A673 (cell line): Measurements from ENCODE around the gene NFIC. TPM values are rescaled to one million over a fixed set of nuclear protein-coding genes. Genes with fewer than 3 reads are reported as not detected.
"Not testable (repeated sequence)": the region's sequence is repeated elsewhere in the genome, so short reads cannot be mapped to it uniquely, and the experiment has no call there.

Source experiments
- BruUV-seq: library from RNA; stranded (reverse); fragments of 400-500 nt; replicated peaks from 2 replicates; lab custom pipeline; 2021; lab: Mats Ljungman, UMichigan
- CTCF ChIA-PET: fragments of 300-600 bp; sonication (Branson Sonifier 250); formaldehyde crosslinking; loops from one replicate; lab custom pipeline; 2022; ENCODE audit warnings: antibody characterized with exemption; lab: Charles Lee
- POLR2A ChIA-PET: fragments of 300-600 bp; sonication (Branson Sonifier 250); formaldehyde crosslinking; loops from one replicate; lab custom pipeline; 2022; ENCODE audit warnings: antibody characterized with exemption; ENCODE audit not compliant: low non-redundant PET; lab: Charles Lee
- DNase-seq: peaks from one replicate; pipeline ENCODE4 v3.0.0-alpha.2; 2015; ENCODE audit warnings: low spot score
- H3K27ac ChIP-seq: fragments of 200-600 bp; sonication (generic); 2 replicates; pipeline ENCODE4 v1.5.1; 2016; ENCODE audit warnings: mixed run types, low read depth, mild to moderate bottlenecking, mixed read lengths, antibody characterized with exemption, low read length; ENCODE audit not compliant: poor library complexity, severe bottlenecking
- H3K27me3 ChIP-seq: fragments of 200-600 bp; sonication (generic); replicated peaks from 2 replicates; pipeline ENCODE4 v1.6.1; 2017; ENCODE audit warnings: mixed run types, low read depth, mild to moderate bottlenecking, mixed read lengths, antibody characterized with exemption, low read length; ENCODE audit not compliant: insufficient read depth, poor library complexity
- H3K36me3 ChIP-seq: fragments of 200-600 bp; sonication (generic); 2 replicates; pipeline ENCODE4 v1.6.1; 2016; ENCODE audit warnings: mixed run types, mild to moderate bottlenecking, mixed read lengths, antibody characterized with exemption, low read length; ENCODE audit not compliant: insufficient read depth, poor library complexity, severe bottlenecking
- H3K4me1 ChIP-seq: fragments of 200-600 bp; sonication (generic); 2 replicates; pipeline ENCODE4 v1.6.1; 2017; ENCODE audit warnings: mixed run types, mild to moderate bottlenecking, mixed read lengths, antibody characterized with exemption, low read length; ENCODE audit not compliant: insufficient read depth, poor library complexity, severe bottlenecking
- H3K4me3 ChIP-seq: fragments of 200-600 bp; sonication (generic); 2 replicates; pipeline ENCODE4 v1.5.1; 2016; ENCODE audit warnings: low read depth, mixed run types, mild to moderate bottlenecking, mixed read lengths, low read length; ENCODE audit not compliant: poor library complexity, severe bottlenecking
- H3K9me3 ChIP-seq: fragments of 200-600 bp; sonication (generic); 2 replicates; pipeline ENCODE4 v1.6.1; 2016; ENCODE audit warnings: mixed run types, low read depth, mild to moderate bottlenecking, mixed read lengths, antibody characterized with exemption, low read length; ENCODE audit not compliant: poor library complexity, severe bottlenecking
- CTCF ChIP-seq: fragments of 300-800, 200-600 bp; sonication (generic); conservative IDR thresholded peaks from 2 replicates; pipeline ENCODE4 v1.5.1; 2017; ENCODE audit warnings: low read depth, mild to moderate bottlenecking, antibody characterized with exemption, low read length, moderate library complexity, mixed read lengths
- EZH2 ChIP-seq: fragments of 200-600 bp; sonication (generic); IDR thresholded peaks from 2 replicates; pipeline ENCODE4 v1.6.1; 2017; ENCODE audit warnings: borderline replicate concordance, low read depth, mild to moderate bottlenecking, mixed read lengths, antibody characterized with exemption, low read length; ENCODE audit not compliant: poor library complexity, severe bottlenecking
- intact Hi-C: fragments of 100-400 bp; cut with micrococcal nuclease; formaldehyde crosslinking; loops from one replicate; pipeline ENCODE4 v1.10.0; 2022; ENCODE audit not compliant: unreplicated experiment
- total RNA-seq: library from RNA; stranded (reverse); gene quantifications from 2 replicates; pipeline ENCODE4 v1.2.3, GENCODE V29; 2021

The NFIC gene
- total RNA-seq, 1 experiment from 2014 or later, result 112 TPM

- peak; percentile 59 for DNase-seq
- peak overlapping the region; percentile 31 for H3K27ac ChIP-seq
- ChIA-PET CTCF (no interaction called here), POLR2A (no interaction called here)
- TF ChIP-seq CTCF, result no peak
- H3K36me3 ChIP-seq, result no peaks in the 10 kb centered on the region
- H3K27me3 ChIP-seq, result no peaks in the 10 kb centered on the region
- no peaks in the 10 kb centered on the region for H3K9me3 ChIP-seq
- H3K4me1 ChIP-seq, result peaks cover 9% of the 10 kb centered on the region
- intact Hi-C loops, result no loop called here
- H3K4me3 ChIP-seq, result no peak overlapping the region
- BruUV-seq, result no TSS peak
Measured at GRCh38 chr19:3346677-3347353, 19.6 kb upstream of the NFIC start.

GRCh38 chr19:3348042-3348441 lies 18.3 kb upstream of the NFIC start:
- CTCF ChIA-PET, result no interaction called here

GRCh38 chr19:3348469-3348868 lies 17.9 kb upstream of the NFIC start:
- H3K27ac ChIP-seq, H3K9me3 ChIP-seq, H3K27me3 ChIP-seq, H3K4me3 ChIP-seq, CTCF ChIA-PET, POLR2A ChIA-PET, DNase-seq, BruUV-seq, intact Hi-C loops, H3K4me1 ChIP-seq, H3K36me3 ChIP-seq: not testable (repeated sequence)

More at GRCh38 chr19:3348042-3348441, 18.3 kb upstream of the NFIC start:
- Histone ChIP-seq H3K36me3 (no peaks in the 10 kb centered on the region), H3K4me3 (no peak overlapping the region), H3K4me1 (peaks cover 9% of the 10 kb centered on the region), H3K27me3 (no peaks in the 10 kb centered on the region), H3K9me3 (no peaks in the 10 kb centered on the region), H3K27ac (no peak overlapping the region)
- intact Hi-C loops, result no loop called here
- TF ChIP-seq EZH2, result no peak
- TF ChIP-seq CTCF, result no peak
- POLR2A ChIA-PET, result no interaction called here
- no peak for DNase-seq
- BruUV-seq, result no TSS peak
